K562 (cell line): Measurements from ENCODE around the gene HPCAL1. TPM values are rescaled to one million over a fixed set of nuclear protein-coding genes. Genes with fewer than 3 reads are reported as not detected.

Source experiments
- IFI16 ChIP-seq: fragments of 250-450 bp; sonication (Bioruptor Pico); IDR thresholded peaks from 2 replicates; pipeline ENCODE4 v2.1.2; 2022; ENCODE audit warnings: mild to moderate bottlenecking, inconsistent platforms
- JUND ChIP-seq, 2 experiments: IDR thresholded peaks; 2 replicates in 1 of 2; 3 replicates in 1 of 2; pipeline ENCODE4 v1.6.1; 2011; ENCODE audit warnings: borderline replicate concordance in 2 of 2, low read depth in 2 of 2, low read length in 2 of 2, improper control_type of control experiment in 1 of 2, missing biosample characterization in 1 of 2, missing genetic modification characterization in 1 of 2, missing genetic modification reagents in 1 of 2
- KLF13 ChIP-seq: fragments of 450-650 bp; IDR thresholded peaks from 2 replicates; pipeline ENCODE4 v1.6.1; 2016; ENCODE audit warnings: missing genetic modification characterization, low read depth, mild to moderate bottlenecking, missing compliant biosample characterization, moderate library complexity, borderline replicate concordance
- RCOR1 ChIP-seq, 2 experiments: IDR thresholded peaks; 2 replicates each; pipeline ENCODE4 v1.6.1; 2012; ENCODE audit warnings: low read depth in 2 of 2, low read length in 2 of 2, borderline replicate concordance in 1 of 2, improper control_type of control experiment in 1 of 2
- SMARCA4 ChIP-seq: fragments of 450-650 bp; IDR thresholded peaks from 2 replicates; pipeline ENCODE4 v1.6.1; 2016
- TCF7 ChIP-seq: sonication (generic); IDR thresholded peaks from 2 replicates; pipeline ENCODE4 v1.6.1; 2016; ENCODE audit warnings: antibody characterized with exemption, borderline replicate concordance
- ZBTB7A ChIP-seq: IDR thresholded peaks from 2 replicates; pipeline ENCODE4 v1.6.1; 2011; ENCODE audit warnings: low read depth, mild to moderate bottlenecking, low read length, moderate library complexity, borderline replicate concordance; ENCODE audit not compliant: control insufficient read depth
- polyA plus RNA-seq, 8 experiments: library from polyadenylated mRNA; depleted of rRNA in 4 of 8; stranded (reverse) in 5 of 8; unstranded in 3 of 8; fragments of >200 nt; fragmentation: Nextera tagmentation in 2 of 8; fragmentation: Illumina TruSeq in 1 of 8; extraction: Ambion mirVana in 2 of 8; extraction: Trizol in 1 of 8; gene quantifications; 2 replicates each; pipeline versions ENCODE4 v1.2.1 to v1.2.3, GENCODE V29; 2011 to 2014; ENCODE audit warnings: inconsistent platforms in 1 of 8, missing spikeins in 1 of 8
- total RNA-seq, 7 experiments: library from RNA; depleted of rRNA in 6 of 7; stranded (reverse); fragments of >200 nt in 6 of 7; fragmentation: Illumina TruSeq in 2 of 7; extraction: Trizol in 2 of 7; gene quantifications; 2 replicates each; pipeline versions ENCODE4 v1.2.1 to v1.2.3, GENCODE V29; 2011 to 2021; ENCODE audit warnings: low replicate concordance in 1 of 7
- TF ChIP-seq, protein P1 (sequence below): conservative IDR thresholded peaks from 2 replicates; pipeline ENCODE4 v1.6.1; 2011; ENCODE audit warnings: low read depth, mild to moderate bottlenecking, low read length; ENCODE audit not compliant: control insufficient read depth
- TF ChIP-seq, protein P2 (sequence below), 2 experiments: fragments of 450-650 bp; formaldehyde crosslinking in 1 of 2; IDR thresholded peaks; 2 replicates each; pipeline versions ENCODE4 v1.4.0 to v1.6.1; 2014 to 2020; ENCODE audit warnings: mild to moderate bottlenecking in 2 of 2, borderline replicate concordance in 1 of 2, low read depth in 1 of 2
- TF ChIP-seq, protein P3 (sequence below): fragments of 450-650 bp; conservative IDR thresholded peaks from 2 replicates; pipeline ENCODE4 v1.6.1; 2016; ENCODE audit warnings: missing genetic modification characterization, low read depth, mild to moderate bottlenecking, missing compliant biosample characterization, moderate library complexity

HPCAL1 gene
- total and polyA plus RNA-seq, 9 of the 15 experiments (the other 6 are each of a cell fraction or from before 2014, with no cell fraction given) = 2.7 to 65.5 (median 23.9) TPM

DNA sequence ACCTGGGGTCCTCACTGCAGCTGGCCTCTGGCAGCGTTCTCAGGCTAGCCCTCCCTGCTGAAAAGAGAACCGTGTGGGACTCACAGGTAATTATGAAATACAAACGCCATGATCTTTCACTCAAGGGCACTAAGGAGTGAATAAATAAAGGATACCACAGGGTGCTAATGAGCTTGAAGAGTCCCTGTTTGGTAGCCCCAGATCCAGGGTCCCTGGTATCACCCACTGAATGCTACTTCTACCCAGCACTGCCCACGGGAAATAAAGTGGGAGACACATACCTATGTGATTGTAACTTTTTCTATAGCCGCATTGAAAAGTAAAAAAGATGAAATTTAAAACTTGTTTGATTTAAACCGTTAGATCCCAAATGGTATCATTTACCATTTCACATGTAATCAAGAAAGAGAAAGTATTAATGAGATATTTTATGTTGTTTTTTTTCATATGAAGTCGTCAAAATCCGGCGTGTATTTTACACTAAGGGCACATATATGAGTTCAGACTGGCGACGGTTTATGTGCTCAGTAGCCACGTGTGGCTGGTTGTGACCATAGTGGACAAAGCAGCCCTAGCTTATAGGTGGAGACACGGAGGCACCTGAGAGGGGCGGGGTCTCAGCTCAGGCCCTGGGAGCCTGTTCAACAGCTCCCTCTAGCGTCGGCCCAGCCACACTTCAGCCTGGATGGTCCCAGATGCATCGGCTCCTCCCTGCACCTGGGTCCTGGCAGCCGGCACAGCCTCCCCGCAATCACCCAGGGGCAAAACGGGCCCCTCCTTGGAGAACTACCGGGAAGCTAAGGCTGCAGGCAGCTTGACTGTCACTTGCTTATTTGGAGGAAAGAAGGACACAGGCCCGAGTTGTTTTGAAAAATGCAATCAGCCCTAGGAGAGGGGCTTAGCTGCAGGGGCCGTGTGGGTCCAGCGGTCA is 106.2 kb downstream of the HPCAL1 start (continued):
- TF ChIP-seq, protein P1, sequence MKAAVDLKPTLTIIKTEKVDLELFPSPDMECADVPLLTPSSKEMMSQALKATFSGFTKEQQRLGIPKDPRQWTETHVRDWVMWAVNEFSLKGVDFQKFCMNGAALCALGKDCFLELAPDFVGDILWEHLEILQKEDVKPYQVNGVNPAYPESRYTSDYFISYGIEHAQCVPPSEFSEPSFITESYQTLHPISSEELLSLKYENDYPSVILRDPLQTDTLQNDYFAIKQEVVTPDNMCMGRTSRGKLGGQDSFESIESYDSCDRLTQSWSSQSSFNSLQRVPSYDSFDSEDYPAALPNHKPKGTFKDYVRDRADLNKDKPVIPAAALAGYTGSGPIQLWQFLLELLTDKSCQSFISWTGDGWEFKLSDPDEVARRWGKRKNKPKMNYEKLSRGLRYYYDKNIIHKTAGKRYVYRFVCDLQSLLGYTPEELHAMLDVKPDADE = 0 out of 2 replicates have a peak, but pooled peaks have one; percentile 22
- TF ChIP-seq, protein P2, sequence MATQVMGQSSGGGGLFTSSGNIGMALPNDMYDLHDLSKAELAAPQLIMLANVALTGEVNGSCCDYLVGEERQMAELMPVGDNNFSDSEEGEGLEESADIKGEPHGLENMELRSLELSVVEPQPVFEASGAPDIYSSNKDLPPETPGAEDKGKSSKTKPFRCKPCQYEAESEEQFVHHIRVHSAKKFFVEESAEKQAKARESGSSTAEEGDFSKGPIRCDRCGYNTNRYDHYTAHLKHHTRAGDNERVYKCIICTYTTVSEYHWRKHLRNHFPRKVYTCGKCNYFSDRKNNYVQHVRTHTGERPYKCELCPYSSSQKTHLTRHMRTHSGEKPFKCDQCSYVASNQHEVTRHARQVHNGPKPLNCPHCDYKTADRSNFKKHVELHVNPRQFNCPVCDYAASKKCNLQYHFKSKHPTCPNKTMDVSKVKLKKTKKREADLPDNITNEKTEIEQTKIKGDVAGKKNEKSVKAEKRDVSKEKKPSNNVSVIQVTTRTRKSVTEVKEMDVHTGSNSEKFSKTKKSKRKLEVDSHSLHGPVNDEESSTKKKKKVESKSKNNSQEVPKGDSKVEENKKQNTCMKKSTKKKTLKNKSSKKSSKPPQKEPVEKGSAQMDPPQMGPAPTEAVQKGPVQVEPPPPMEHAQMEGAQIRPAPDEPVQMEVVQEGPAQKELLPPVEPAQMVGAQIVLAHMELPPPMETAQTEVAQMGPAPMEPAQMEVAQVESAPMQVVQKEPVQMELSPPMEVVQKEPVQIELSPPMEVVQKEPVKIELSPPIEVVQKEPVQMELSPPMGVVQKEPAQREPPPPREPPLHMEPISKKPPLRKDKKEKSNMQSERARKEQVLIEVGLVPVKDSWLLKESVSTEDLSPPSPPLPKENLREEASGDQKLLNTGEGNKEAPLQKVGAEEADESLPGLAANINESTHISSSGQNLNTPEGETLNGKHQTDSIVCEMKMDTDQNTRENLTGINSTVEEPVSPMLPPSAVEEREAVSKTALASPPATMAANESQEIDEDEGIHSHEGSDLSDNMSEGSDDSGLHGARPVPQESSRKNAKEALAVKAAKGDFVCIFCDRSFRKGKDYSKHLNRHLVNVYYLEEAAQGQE (IDR thresholded peaks at IDR 0.05; ENCODE audit: borderline replicate concordance) = peak; percentile 89
- TF ChIP-seq, protein P2 (CRISPR knock-in tag; IDR thresholded peaks at IDR 0.05; ENCODE audit: low read depth) = no peak
- TF ChIP-seq, protein P3, sequence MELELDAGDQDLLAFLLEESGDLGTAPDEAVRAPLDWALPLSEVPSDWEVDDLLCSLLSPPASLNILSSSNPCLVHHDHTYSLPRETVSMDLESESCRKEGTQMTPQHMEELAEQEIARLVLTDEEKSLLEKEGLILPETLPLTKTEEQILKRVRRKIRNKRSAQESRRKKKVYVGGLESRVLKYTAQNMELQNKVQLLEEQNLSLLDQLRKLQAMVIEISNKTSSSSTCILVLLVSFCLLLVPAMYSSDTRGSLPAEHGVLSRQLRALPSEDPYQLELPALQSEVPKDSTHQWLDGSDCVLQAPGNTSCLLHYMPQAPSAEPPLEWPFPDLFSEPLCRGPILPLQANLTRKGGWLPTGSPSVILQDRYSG (tag) = no peak
- peak; percentile 44; the same call in 1 of the 2 replicates for TF ChIP-seq SMARCA4
- peak; percentile 54; the same call in 1 of the 2 replicates for TF ChIP-seq JUND (IDR thresholded peaks at IDR 0.05; ENCODE audit: borderline replicate concordance, low read depth, low read length)
- TF ChIP-seq JUND (tag; IDR thresholded peaks at IDR 0.05; ENCODE audit: borderline replicate concordance, low read depth, low read length) = peak; percentile 24; the same call in 1 of the 3 replicates
- peak; percentile 65; the same call in 1 of the 2 replicates for TF ChIP-seq ZBTB7A
- TF ChIP-seq IFI16 (CRISPR knock-in tag) = no peak
- TF ChIP-seq KLF13 (tag) = peak; percentile 91
- TF ChIP-seq RCOR1 (IDR thresholded peaks at IDR 0.05; ENCODE audit: borderline replicate concordance in 1 of 2, low read depth in 2 of 2, low read length in 2 of 2) = peak in 1 of 2 experiments; percentile 78; a peak in 2 of 4 replicates
- TF ChIP-seq TCF7 = no peak
